Skin epidermis (tissue), 12 donors: ENCODE results near the gene FADS2.

Experiments used
- H3K27ac ChIP-seq, 21 experiments: fragments of 200-600 bp; sonication (generic) in 11 of 21; one replicate each; pipeline ENCODE4 v1.5.0; 2020; ENCODE audit warnings: mild to moderate bottlenecking in 3 of 21, inconsistent platforms in 2 of 21, moderate library complexity in 2 of 21
- H3K4me3 ChIP-seq, 7 experiments: fragments of 200-600 bp; sonication (generic) in 2 of 7; one replicate each; pipeline ENCODE4 v1.5.0; 2020; ENCODE audit warnings: inconsistent platforms in 2 of 7, mild to moderate bottlenecking in 2 of 7, moderate library complexity in 1 of 7

FADS2 gene

GRCh38 chr11:61816736-61817455 is 11.2 kb upstream of the FADS2 start, which contains the start of gene FADS1:
Gene FADS1 (minus strand): TSS chr11:61817003. CDS start chr11:61816929, 74 bp downstream.
- H3K27ac ChIP-seq, result peak within 1 kb of the TSS; percentile 10 to 96 (median 88)
- peak within 1 kb of the TSS; percentile 50 to 82 (median 53) for H3K4me3 ChIP-seq

- peak overlapping the region in 14 of 21 experiments; percentile 64 to 94 (median 88) for H3K27ac ChIP-seq
- peak overlapping the region in 6 of 7 experiments; percentile 50 to 82 (median 56) for H3K4me3 ChIP-seq
Observed at GRCh38 chr11:61817471-61818202, 10.5 kb upstream of the FADS2 start.

- peak overlapping the region in 3 of 21 experiments; percentile 41 to 50 (median 46) for H3K27ac ChIP-seq
- H3K4me3 ChIP-seq, result no peak overlapping the region
Observed at GRCh38 chr11:61820174-61820573, 7.9 kb upstream of the FADS2 start.

GRCh38 chr11:61826930-61827570 is 1.1 kb upstream of the FADS2 start:
- Histone ChIP-seq H3K27ac (peak overlapping the region in 19 of 21 experiments; percentile 17 to 86 (median 73)), H3K4me3 (peak overlapping the region; percentile 29 to 67 (median 44))

- Histone ChIP-seq H3K27ac (peak overlapping the region in 18 of 21 experiments; percentile 4 to 86 (median 62)), H3K4me3 (peak overlapping the region; percentile 29 to 67 (median 44))
Observed at GRCh38 chr11:61828379-61828628, 204 bp downstream of the FADS2 start.

- Histone ChIP-seq H3K27ac (peak overlapping the region in 16 of 21 experiments; percentile 4 to 80 (median 62)), H3K4me3 (peak overlapping the region; percentile 29 to 67 (median 44))
Observed at GRCh38 chr11:61828629-61829407, 718 bp downstream of the FADS2 start.

GRCh38 chr11:61829806-61830205 is 1.7 kb downstream of the FADS2 start:
- no peak overlapping the region for H3K4me3 ChIP-seq
- peak overlapping the region in 1 of 21 experiments; percentile 4 for H3K27ac ChIP-seq

DNA sequence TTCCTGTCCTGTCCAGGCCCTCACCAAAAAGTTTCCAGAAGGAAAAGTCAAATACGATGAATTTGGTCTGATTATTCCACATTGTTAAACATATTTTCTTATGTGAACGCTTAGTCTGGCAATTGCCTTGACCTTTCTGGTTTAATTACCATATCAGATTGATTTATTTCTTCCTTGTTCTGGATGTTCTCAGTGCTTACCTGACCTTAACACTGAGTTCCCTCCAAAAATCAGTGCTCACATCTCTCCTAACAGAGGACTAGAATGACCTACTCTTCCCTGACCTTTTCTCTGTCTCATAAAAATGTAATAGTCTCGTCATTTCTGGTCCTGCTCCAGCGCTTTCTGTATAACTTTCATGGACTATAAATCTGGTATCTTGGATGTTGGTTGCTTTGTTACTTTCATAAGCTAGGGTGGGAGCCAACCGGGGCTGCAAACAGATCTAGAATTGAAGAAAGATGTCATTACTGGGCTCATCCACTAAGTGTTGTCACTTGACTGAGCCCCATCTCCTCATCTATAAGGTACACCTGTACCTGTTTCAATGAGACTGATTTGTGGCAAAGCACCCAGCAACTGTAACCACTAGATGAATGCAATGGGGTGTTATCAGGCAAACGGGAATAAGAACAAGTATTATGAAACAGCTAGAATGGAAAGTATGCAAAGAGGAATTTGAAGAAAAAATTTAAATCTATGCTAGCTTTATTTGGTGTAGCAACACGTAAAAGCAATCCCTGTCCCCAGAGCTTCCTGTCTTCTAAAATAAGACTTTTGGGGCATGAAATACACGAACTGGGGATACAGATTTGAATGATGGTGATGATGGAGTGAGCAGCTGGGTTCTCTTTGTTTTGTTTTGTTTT is 2.4 kb downstream of the FADS2 start:
- Histone ChIP-seq H3K27ac (peak overlapping the region in 1 of 21 experiments; percentile 22), H3K4me3 (no peak overlapping the region)

DNA sequence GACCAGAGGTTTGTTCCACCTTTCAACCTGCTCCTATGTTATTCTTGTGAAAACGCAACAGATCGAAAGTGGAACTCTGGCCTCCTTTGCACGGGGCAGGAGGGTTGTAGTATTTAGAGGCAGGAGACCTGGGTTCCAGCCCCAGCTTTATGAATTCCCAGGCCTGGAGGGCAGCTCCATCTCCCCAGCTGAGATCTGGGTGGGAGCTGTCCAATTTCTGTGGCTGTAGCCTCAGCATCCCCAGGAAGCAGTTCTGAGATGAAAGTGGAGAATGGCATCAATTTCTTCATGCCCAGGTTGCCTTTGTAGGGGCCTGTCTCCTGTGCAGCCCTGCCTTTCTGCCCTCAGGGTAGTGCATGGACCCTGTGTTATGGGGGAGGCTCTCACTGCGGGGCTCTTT is 4.1 kb downstream of the FADS2 start:
- Histone ChIP-seq H3K27ac (no peak overlapping the region), H3K4me3 (no peak overlapping the region)

DNA sequence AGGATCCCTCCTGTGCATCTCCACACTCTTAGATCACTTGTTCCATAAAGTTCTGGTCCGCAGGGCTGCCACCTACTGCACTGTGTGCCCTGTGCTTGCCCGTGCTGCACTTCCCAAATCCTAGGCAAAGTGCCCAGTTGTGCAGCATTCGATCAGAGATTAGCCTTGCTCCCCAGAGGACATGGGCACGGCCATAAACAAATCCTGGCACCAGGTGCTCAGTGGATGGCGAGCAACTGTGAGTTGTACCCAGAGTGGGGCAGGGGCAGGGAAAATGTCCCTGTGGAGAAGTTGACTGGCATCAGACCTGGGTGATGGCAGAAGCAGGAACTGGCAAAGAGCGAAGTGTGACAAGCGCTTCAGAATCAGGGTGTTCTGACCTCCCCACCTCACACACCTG is 4.7 kb downstream of the FADS2 start:
- H3K4me3 ChIP-seq, result no peak overlapping the region
- no peak overlapping the region for H3K27ac ChIP-seq

GRCh38 chr11:61833471-61833870 is 5.4 kb downstream of the FADS2 start:
- Histone ChIP-seq H3K27ac (peak overlapping the region in 1 of 21 experiments; percentile 88), H3K4me3 (no peak overlapping the region)

DNA sequence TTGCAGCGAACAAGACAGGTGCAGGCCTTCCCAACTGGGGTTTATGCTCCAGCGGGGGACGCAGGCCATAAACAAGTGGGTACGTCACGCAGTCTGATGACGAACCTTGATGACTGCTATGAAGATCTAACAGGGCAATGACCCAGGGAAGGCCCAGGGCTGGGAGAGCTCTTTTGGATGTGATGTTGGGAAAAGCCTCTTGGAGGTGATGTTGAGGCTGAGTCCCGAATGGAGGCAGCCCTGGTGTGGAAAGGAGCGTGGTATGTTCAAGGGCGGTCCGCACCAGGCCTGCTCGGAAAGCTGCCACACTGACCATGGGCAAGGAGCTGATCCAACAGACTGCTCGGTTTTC is 5.8 kb downstream of the FADS2 start:
- Histone ChIP-seq H3K27ac (peak overlapping the region in 8 of 21 experiments; percentile 5 to 88 (median 58)), H3K4me3 (no peak overlapping the region)

GRCh38 chr11:61834278-61835048 is 6.4 kb downstream of the FADS2 start:
- Histone ChIP-seq H3K27ac (peak overlapping the region in 17 of 21 experiments; percentile 5 to 88 (median 55)), H3K4me3 (no peak overlapping the region)

- Histone ChIP-seq H3K4me3 (no peak overlapping the region), H3K27ac (peak overlapping the region in 3 of 21 experiments; percentile 1 to 88 (median 14))
Observed at GRCh38 chr11:61836193-61836592, 8.1 kb downstream of the FADS2 start.

- H3K4me3 ChIP-seq, result no peak overlapping the region
- H3K27ac ChIP-seq, result no peak overlapping the region
Observed at GRCh38 chr11:61837411-61838005, 9.4 kb downstream of the FADS2 start.

- Histone ChIP-seq H3K4me3 (no peak overlapping the region), H3K27ac (no peak overlapping the region)
Observed at GRCh38 chr11:61838501-61838900, 10.4 kb downstream of the FADS2 start.

GRCh38 chr11:61838921-61839320 is 10.8 kb downstream of the FADS2 start:
- H3K27ac ChIP-seq, result no peak overlapping the region

GRCh38 chr11:61839742-61840141 is 11.6 kb downstream of the FADS2 start:
- no peak overlapping the region for H3K4me3 ChIP-seq
- no peak overlapping the region for H3K27ac ChIP-seq

More at GRCh38 chr11:61838921-61839320, 10.8 kb downstream of the FADS2 start:
- H3K4me3 ChIP-seq, result no peak overlapping the region
